LNCaP clone FGC (cell line): ENCODE measurements around the gene EFHC1.

Source experiments
- DNase-seq: peaks from one replicate; pipeline ENCODE4 v3.0.0-alpha.2; 2011; ENCODE audit warnings: low read depth
- H3K4me3 ChIP-seq: 2 replicates; pipeline ENCODE4 v1.5.1; 2011; ENCODE audit warnings: mild to moderate bottlenecking, low read depth, low read length, control low read depth
- CTCF ChIP-seq: IDR thresholded peaks from 2 replicates; pipeline ENCODE4 v1.5.1; 2012; ENCODE audit warnings: mild to moderate bottlenecking; ENCODE audit not compliant: control insufficient read depth, insufficient read depth; ENCODE audit errors: extremely low read depth

Gene EFHC1

GRCh38 chr6:52407467-52407866 is 12.7 kb upstream of the EFHC1 start:
- no peak for DNase-seq
- TF ChIP-seq CTCF = peak; percentile 73
- H3K4me3 ChIP-seq = no peak overlapping the region

- no peak for TF ChIP-seq CTCF
- no peak overlapping the region for H3K4me3 ChIP-seq
- DNase-seq = no peak
Observed at GRCh38 chr6:52409499-52409898, 10.6 kb upstream of the EFHC1 start.

- H3K4me3 ChIP-seq = no peak overlapping the region
- no peak for DNase-seq
- no peak for TF ChIP-seq CTCF
Observed at GRCh38 chr6:52410979-52411378, 9.2 kb upstream of the EFHC1 start.

- no peak overlapping the region for H3K4me3 ChIP-seq
- TF ChIP-seq CTCF = no peak
- no peak for DNase-seq
Observed at GRCh38 chr6:52411911-52412310, 8.2 kb upstream of the EFHC1 start.

GRCh38 chr6:52415333-52415732 is 4.8 kb upstream of the EFHC1 start:
- no peak overlapping the region for H3K4me3 ChIP-seq
- no peak for TF ChIP-seq CTCF
- no peak for DNase-seq

GRCh38 chr6:52415917-52416628 is 4.1 kb upstream of the EFHC1 start:
- no peak for DNase-seq
- H3K4me3 ChIP-seq = no peak overlapping the region
- no peak for TF ChIP-seq CTCF

GRCh38 chr6:52416629-52417151 is 3.5 kb upstream of the EFHC1 start:
- no peak overlapping the region for H3K4me3 ChIP-seq
- TF ChIP-seq CTCF = peak; percentile 81
- peak; percentile 38 for DNase-seq
